ENCODE results near the gene TENT4B.

DNA sequence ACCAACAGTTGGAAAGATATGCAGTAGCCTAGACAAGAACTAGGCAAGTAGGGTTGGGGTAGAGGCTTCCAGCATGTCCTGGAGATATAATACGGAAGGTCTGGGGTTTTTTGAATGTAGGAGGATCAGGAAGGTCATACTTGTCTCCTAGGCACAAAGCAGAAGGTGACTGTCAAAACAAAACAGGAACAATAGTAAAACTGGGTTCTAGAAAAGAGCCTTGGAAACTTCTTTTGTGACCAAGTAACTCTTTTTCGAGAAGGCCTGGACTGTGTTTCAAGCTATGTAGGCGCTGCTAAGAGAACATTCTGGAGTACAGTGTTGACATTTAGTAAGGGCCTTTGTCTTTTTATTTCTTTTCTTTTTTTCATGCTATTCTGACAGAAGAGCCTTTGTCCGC is 26.9 kb upstream of the TENT4B start:
- no peak for TF ChIP-seq FOXP2 (optimal IDR thresholded peaks at IDR 0.05; ENCODE audit: control extremely low read depth, extremely low read length, insufficient read depth)
- TF ChIP-seq EZH2 (IDR thresholded peaks at IDR 0.05): no peak
- no peak for TF ChIP-seq POLR2AphosphoS5 (IDR thresholded peaks at IDR 0.05; ENCODE audit: borderline replicate concordance, low read depth, low read length)
